HG03175 (cell line): ENCODE data around the gene AGMAT.
A peak's percentile ranks its signal among the peaks of the same experiment; 100 is the strongest.

Experiments used
- ATAC-seq: cut with Tn5 transposase; IDR thresholded peaks from one replicate; pipeline ENCODE4 v1.9.1; 2021; ENCODE audit warnings: mild to moderate bottlenecking, moderate library complexity; ENCODE audit not compliant: unreplicated experiment

AGMAT gene

GRCh38 chr1:15524283-15525049 lies 60.4 kb downstream of the AGMAT start:
- peak; percentile 47 for ATAC-seq

- no peak for ATAC-seq
These were observed 60.9 kb downstream of the AGMAT start, which contains the start of gene CASP9 for GRCh38 chr1:15524021-15524282. Gene CASP9 (minus strand): TSS chr1:15524215. CDS start chr1:15524200, 15 bp downstream.

GRCh38 chr1:15523104-15524020 lies 61.5 kb downstream of the AGMAT start:
- ATAC-seq: no peak

- no peak for ATAC-seq
These were observed 62.3 kb downstream of the AGMAT start for GRCh38 chr1:15522551-15522950.
